ENCODE data around the gene RPS8. TPM values are rescaled to one million over a fixed set of nuclear protein-coding genes. Genes with fewer than 3 reads are reported as not detected.
A peak's percentile ranks its signal among the peaks of the same experiment; 100 is the strongest.
"Not testable (repeated sequence)": the region's sequence is repeated elsewhere in the genome, so short reads cannot be mapped to it uniquely, and the experiment has no call there.

Gene RPS8
- total and polyA plus RNA-seq, 4 donors = 258 to 891 (median 575) TPM

DNA sequence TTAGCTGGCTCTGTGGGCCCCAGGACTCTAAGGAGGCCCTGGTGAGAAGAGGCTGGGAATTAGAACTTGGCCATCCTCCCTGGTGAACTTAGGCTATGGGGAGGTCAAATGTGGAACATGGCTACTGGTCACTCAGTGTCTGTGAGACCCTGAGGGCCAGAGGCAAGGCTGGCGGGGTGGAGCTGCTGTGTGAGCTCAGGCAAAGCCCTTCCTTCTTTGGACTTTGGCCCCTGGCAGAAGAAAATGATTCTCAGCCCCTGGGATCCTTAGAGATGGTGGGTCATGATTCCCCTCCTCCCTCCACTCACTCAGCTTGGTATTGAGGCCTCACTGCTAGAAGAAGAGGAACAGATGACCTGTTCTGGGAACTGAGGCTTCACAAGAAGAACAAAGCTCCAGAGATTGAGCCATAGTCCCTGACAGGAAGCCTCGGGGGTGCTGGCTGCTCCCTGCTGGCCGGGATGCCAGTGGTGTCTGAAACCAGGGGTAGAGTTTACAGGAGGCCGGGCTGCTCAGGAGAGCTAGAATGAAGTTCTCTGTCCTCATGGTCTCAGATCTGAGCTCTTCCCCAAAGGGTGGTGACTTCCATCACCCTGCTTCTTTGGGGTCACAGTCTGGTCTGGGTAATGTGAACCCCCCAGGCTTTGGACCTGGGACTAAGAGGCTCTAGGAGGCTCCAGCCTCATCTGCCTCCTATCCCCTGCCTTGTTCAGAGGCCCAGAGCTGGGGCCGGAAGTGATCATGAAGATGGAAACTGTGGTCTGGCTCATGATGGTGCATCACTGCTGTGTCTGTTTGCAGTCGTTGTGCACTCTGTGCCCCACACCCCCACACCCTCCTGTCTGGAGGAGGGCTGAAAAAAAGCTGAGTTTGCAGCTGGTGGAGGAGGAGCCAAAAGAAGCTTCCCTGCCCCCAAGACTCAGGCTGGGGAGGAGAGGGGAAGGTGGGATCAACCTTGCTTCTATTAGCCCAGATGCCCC is 33.9 kb downstream of the RPS8 start:
- no peak for TF ChIP-seq FOXA1 (IDR thresholded peaks at IDR 0.05)
- peak; percentile 11 for TF ChIP-seq SP1 (IDR thresholded peaks at IDR 0.05)
- peak in 1 of 2 donors; percentile 39 for TF ChIP-seq HNF4A (conservative IDR thresholded peaks at IDR 0.05)
- peaks cover 0 to 3% (median 3%) of the 10 kb centered on the region in 4 donors for H3K36me3 ChIP-seq (ENCODE audit: control insufficient read depth in 4 of 4, insufficient read depth in 3 of 4, low read depth in 1 of 4, low read length in 3 of 4)
- peak overlapping the region; percentile 95 to 98 for H3K27ac ChIP-seq (ENCODE audit: low read depth in 1 of 2, low read length in 2 of 2)
- no peaks in the 10 kb centered on the region for H3K27me3 ChIP-seq (ENCODE audit: control insufficient read depth in 4 of 4, insufficient read depth in 4 of 4, low read length in 3 of 4)
- peaks cover 19 to 58% (median 46%) of the 10 kb centered on the region in 4 donors for H3K4me1 ChIP-seq (ENCODE audit: control insufficient read depth in 4 of 4, insufficient read depth in 4 of 4, low read length in 3 of 4)
- DNase-seq (ENCODE audit: low spot score) = no peak
- H3K9ac ChIP-seq (ENCODE audit: low read depth in 1 of 2, low read length in 2 of 2) = peak overlapping the region; percentile 7 to 37
- no peak overlapping the region for H3K4me3 ChIP-seq (ENCODE audit: low read depth in 1 of 3, low read length in 3 of 3)
- 62% methylated on average over 6 of the region's 6 CpGs for WGBS
- no peaks in the 10 kb centered on the region for H3K9me3 ChIP-seq (ENCODE audit: control insufficient read depth in 4 of 4, low read length in 3 of 4)

DNA sequence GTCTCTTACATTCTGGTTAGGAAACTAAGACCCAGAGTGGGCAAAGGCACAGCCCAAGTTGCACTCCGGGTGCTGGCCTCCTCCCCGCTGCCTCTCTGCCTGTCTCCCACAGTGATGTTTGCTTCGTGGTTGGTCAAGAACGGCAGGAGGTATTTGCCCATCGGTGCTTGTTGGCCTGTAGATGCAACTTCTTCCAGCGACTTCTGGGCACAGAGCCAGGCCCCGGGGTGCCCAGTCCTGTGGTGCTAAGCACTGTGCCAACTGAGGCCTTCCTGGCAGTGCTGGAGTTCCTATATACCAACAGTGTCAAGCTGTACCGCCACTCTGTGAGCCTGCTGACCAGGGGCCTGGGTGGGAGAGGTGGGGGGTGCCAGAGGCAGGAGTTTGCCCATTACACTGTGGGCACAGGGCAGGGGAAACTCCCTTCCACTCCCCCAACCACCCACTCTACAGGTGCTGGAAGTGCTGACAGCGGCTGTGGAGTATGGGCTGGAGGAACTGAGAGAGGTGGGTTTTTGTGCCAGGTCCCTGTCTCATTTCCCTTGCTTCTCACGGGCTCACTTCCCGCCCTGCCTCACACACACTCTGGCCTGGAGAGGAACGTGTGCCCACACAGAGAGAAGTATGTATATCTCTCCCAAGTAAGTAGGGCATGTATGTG is 34.9 kb downstream of the RPS8 start:
- H3K27me3 ChIP-seq (ENCODE audit: control insufficient read depth in 4 of 4, insufficient read depth in 4 of 4, low read length in 3 of 4) = no peaks in the 10 kb centered on the region
- peaks cover 19 to 58% (median 46%) of the 10 kb centered on the region in 4 donors for H3K4me1 ChIP-seq (ENCODE audit: control insufficient read depth in 4 of 4, insufficient read depth in 4 of 4, low read length in 3 of 4)
- H3K9me3 ChIP-seq (ENCODE audit: control insufficient read depth in 4 of 4, low read length in 3 of 4) = no peaks in the 10 kb centered on the region
- H3K27ac ChIP-seq (ENCODE audit: low read depth in 1 of 2, low read length in 2 of 2) = peak overlapping the region; percentile 95 to 98
- no peak overlapping the region for H3K4me3 ChIP-seq (ENCODE audit: low read depth in 1 of 3, low read length in 3 of 3)
- no peak for DNase-seq (ENCODE audit: low spot score)
- peak overlapping the region in 1 of 2 donors; percentile 18 for H3K9ac ChIP-seq (ENCODE audit: low read depth in 1 of 2, low read length in 2 of 2)
- H3K36me3 ChIP-seq (ENCODE audit: control insufficient read depth in 4 of 4, insufficient read depth in 3 of 4, low read depth in 1 of 4, low read length in 3 of 4) = peaks cover 0 to 3% (median under 1%) of the 10 kb centered on the region in 4 donors
- no peak for TF ChIP-seq YY1 (IDR thresholded peaks at IDR 0.05)
- TF ChIP-seq, protein P1, sequence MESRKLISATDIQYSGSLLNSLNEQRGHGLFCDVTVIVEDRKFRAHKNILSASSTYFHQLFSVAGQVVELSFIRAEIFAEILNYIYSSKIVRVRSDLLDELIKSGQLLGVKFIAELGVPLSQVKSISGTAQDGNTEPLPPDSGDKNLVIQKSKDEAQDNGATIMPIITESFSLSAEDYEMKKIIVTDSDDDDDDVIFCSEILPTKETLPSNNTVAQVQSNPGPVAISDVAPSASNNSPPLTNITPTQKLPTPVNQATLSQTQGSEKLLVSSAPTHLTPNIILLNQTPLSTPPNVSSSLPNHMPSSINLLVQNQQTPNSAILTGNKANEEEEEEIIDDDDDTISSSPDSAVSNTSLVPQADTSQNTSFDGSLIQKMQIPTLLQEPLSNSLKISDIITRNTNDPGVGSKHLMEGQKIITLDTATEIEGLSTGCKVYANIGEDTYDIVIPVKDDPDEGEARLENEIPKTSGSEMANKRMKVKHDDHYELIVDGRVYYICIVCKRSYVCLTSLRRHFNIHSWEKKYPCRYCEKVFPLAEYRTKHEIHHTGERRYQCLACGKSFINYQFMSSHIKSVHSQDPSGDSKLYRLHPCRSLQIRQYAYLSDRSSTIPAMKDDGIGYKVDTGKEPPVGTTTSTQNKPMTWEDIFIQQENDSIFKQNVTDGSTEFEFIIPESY (IDR thresholded peaks at IDR 0.05) = no peak
- TF ChIP-seq HNF4A (conservative IDR thresholded peaks at IDR 0.05) = no peak
- WGBS = 62% methylated on average over 12 of the region's 12 CpGs

DNA sequence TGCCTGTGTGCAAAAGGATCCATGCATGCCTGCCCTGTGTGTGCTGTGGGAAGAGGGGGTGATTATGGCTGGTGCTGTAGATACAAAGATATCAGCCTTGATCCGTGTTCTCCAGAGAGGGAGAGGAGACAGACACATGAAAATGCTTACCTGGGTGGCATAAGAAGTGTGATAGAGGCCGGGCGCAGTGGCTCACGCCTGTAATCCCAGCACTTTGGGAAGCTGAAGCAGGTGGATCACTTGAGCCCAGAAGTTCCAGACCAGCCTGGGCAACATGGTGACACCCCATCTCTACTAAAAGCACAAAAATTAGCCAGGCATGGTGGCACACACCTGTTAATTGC is 35.4 kb downstream of the RPS8 start:
- not testable (repeated sequence) for H3K9me3 ChIP-seq (ENCODE audit: control insufficient read depth in 4 of 4, low read length in 3 of 4); H3K9ac ChIP-seq (ENCODE audit: low read depth in 1 of 2, low read length in 2 of 2); H3K27me3 ChIP-seq (ENCODE audit: control insufficient read depth in 4 of 4, insufficient read depth in 4 of 4, low read length in 3 of 4); DNase-seq (ENCODE audit: low spot score); H3K4me3 ChIP-seq (ENCODE audit: low read depth in 1 of 3, low read length in 3 of 3); H3K36me3 ChIP-seq (ENCODE audit: control insufficient read depth in 4 of 4, insufficient read depth in 3 of 4, low read depth in 1 of 4, low read length in 3 of 4)
- H3K4me1 ChIP-seq (ENCODE audit: control insufficient read depth in 4 of 4, insufficient read depth in 4 of 4, low read length in 3 of 4) = peaks cover 19 to 58% (median 46%) of the 10 kb centered on the region in 4 donors
- 96% methylated on average over 4 of the region's 4 CpGs for WGBS
- peak overlapping the region; percentile 95 to 98 for H3K27ac ChIP-seq (ENCODE audit: low read depth in 1 of 2, low read length in 2 of 2)

DNA sequence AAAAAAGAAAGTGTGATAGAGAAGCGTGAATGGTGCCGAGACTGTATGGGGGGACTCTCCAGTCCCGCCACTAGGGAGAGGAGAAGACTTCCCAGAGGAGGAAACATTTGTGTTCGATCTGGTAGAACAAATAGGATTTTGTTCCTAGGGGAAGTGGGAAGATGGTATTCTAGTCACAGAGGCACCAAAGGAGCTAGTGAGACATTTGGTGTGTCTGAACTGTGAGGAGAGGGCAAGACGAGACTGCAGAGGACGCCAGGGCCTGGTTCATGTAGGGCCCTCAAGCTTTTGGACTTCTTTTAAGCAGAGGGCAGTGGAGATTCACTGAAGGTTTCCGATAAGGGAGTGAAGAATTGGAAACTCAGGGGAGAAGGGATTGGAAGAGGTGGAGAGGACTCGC is 35.9 kb downstream of the RPS8 start:
- WGBS = 86% methylated on average over 8 of the region's 8 CpGs
- Histone ChIP-seq H3K9ac (ENCODE audit: low read depth in 1 of 2, low read length in 2 of 2) (no peak overlapping the region), H3K4me1 (ENCODE audit: control insufficient read depth in 4 of 4, insufficient read depth in 4 of 4, low read length in 3 of 4) (peaks cover 19 to 55% (median 43%) of the 10 kb centered on the region in 4 donors), H3K27me3 (ENCODE audit: control insufficient read depth in 4 of 4, insufficient read depth in 4 of 4, low read length in 3 of 4) (no peaks in the 10 kb centered on the region), H3K9me3 (ENCODE audit: control insufficient read depth in 4 of 4, low read length in 3 of 4) (no peaks in the 10 kb centered on the region), H3K4me3 (ENCODE audit: low read depth in 1 of 3, low read length in 3 of 3) (no peak overlapping the region), H3K27ac (ENCODE audit: low read depth in 1 of 2, low read length in 2 of 2) (peak overlapping the region in 1 of 2 donors; percentile 19), H3K36me3 (ENCODE audit: control insufficient read depth in 4 of 4, insufficient read depth in 3 of 4, low read depth in 1 of 4, low read length in 3 of 4) (no peaks in the 10 kb centered on the region)
- no peak for DNase-seq (ENCODE audit: low spot score)
- TF ChIP-seq GABPA (IDR thresholded peaks at IDR 0.05 in 1 of 2, conservative IDR thresholded peaks at IDR 0.05 in 1 of 2) = no peak
- TF ChIP-seq RXRA (IDR thresholded peaks at IDR 0.05) = no peak
